H9 (cell line): Measurements from ENCODE around the gene GPR50. TPM values are rescaled to one million over a fixed set of nuclear protein-coding genes. Genes with fewer than 3 reads are reported as not detected.

Source experiments
- DNase-seq: peaks from one replicate; pipeline ENCODE4 v3.0.0-alpha.2; 2017
- H2AFZ ChIP-seq: one replicate; pipeline ENCODE4 v1.6.1; 2013; ENCODE audit warnings: mild to moderate bottlenecking, low read length, control low read depth, moderate library complexity
- H2AK5ac ChIP-seq: 2 replicates; pipeline ENCODE4 v1.6.1; 2013; ENCODE audit warnings: low read length, control low read depth, mixed read lengths; ENCODE audit not compliant: insufficient read length
- H2BK120ac ChIP-seq: one replicate; pipeline ENCODE4 v1.6.1; 2013; ENCODE audit warnings: low read depth, mild to moderate bottlenecking, low read length, control low read depth, inconsistent platforms; ENCODE audit not compliant: poor library complexity, severe bottlenecking
- H2BK12ac ChIP-seq: 2 replicates; pipeline ENCODE4 v1.6.1; 2013; ENCODE audit warnings: low read length, control low read depth, mixed read lengths, low read depth; ENCODE audit not compliant: insufficient read length
- H2BK15ac ChIP-seq: 2 replicates; pipeline ENCODE4 v1.6.1; 2013; ENCODE audit warnings: low read depth, low read length, control low read depth
- H2BK20ac ChIP-seq: one replicate; pipeline ENCODE4 v1.6.1; 2013; ENCODE audit warnings: low read depth, mild to moderate bottlenecking, low read length, control low read depth, inconsistent platforms; ENCODE audit not compliant: poor library complexity, severe bottlenecking
- H2BK5ac ChIP-seq: 2 replicates; pipeline ENCODE4 v1.6.1; 2013; ENCODE audit warnings: low read length, control low read depth, mixed read lengths; ENCODE audit not compliant: insufficient read length
- H3K14ac ChIP-seq: 2 replicates; pipeline ENCODE4 v1.6.1; 2013; ENCODE audit warnings: low read length, control low read depth; ENCODE audit not compliant: insufficient read depth
- H3K18ac ChIP-seq: 2 replicates; pipeline ENCODE4 v1.6.1; 2013; ENCODE audit warnings: low read depth, mild to moderate bottlenecking, mixed read lengths, low read length, control low read depth; ENCODE audit not compliant: insufficient read length
- H3K23ac ChIP-seq: 2 replicates; pipeline ENCODE4 v1.6.1; 2013; ENCODE audit warnings: low read length, control low read depth, mixed read lengths, low read depth; ENCODE audit not compliant: insufficient read length
- H3K23me2 ChIP-seq: 2 replicates; pipeline ENCODE4 v1.6.1; 2013; ENCODE audit warnings: low read depth, mild to moderate bottlenecking, mixed read lengths, low read length, control low read depth; ENCODE audit not compliant: insufficient read length, poor library complexity, severe bottlenecking
- H3K27ac ChIP-seq: 2 replicates; pipeline ENCODE4 v1.5.1; 2013; ENCODE audit warnings: low read length, control low read depth, mixed read lengths, low read depth; ENCODE audit not compliant: insufficient read length
- H3K27me3 ChIP-seq: 2 replicates; pipeline ENCODE4 v1.6.1; 2013; ENCODE audit warnings: low read length, control low read depth, inconsistent platforms; ENCODE audit not compliant: insufficient read depth
- H3K4ac ChIP-seq: 2 replicates; pipeline ENCODE4 v1.6.1; 2013; ENCODE audit warnings: low read depth, mild to moderate bottlenecking, control low read depth, inconsistent platforms, low read length, moderate library complexity
- H3K4me1 ChIP-seq: 2 replicates; pipeline ENCODE4 v1.6.1; 2013; ENCODE audit warnings: low read length, control low read depth, inconsistent platforms; ENCODE audit not compliant: insufficient read depth
- H3K4me2 ChIP-seq: 2 replicates; pipeline ENCODE4 v1.6.1; 2013; ENCODE audit warnings: low read length, control low read depth, mixed read lengths; ENCODE audit not compliant: insufficient read length, insufficient read depth
- H3K56ac ChIP-seq: 2 replicates; pipeline ENCODE4 v1.6.1; 2013; ENCODE audit warnings: low read depth, mild to moderate bottlenecking, mixed read lengths, low read length, control low read depth; ENCODE audit not compliant: insufficient read length
- H3K79me1 ChIP-seq: 2 replicates; pipeline ENCODE4 v1.6.1; 2013; ENCODE audit warnings: low read depth, mild to moderate bottlenecking, moderate library complexity, low read length, control low read depth, inconsistent platforms; ENCODE audit not compliant: insufficient read depth, poor library complexity, severe bottlenecking
- H3K79me2 ChIP-seq: 2 replicates; pipeline ENCODE4 v1.6.1; 2013; ENCODE audit warnings: low read length, control low read depth, inconsistent platforms; ENCODE audit not compliant: insufficient read depth
- H3K9ac ChIP-seq: 2 replicates; pipeline ENCODE4 v1.6.1; 2013; ENCODE audit warnings: low read length, control low read depth, mixed read lengths; ENCODE audit not compliant: insufficient read length; ENCODE audit errors: extremely low read depth
- H3K9me3 ChIP-seq: one replicate; pipeline ENCODE4 v1.6.1; 2013; ENCODE audit warnings: low read depth, low read length, inconsistent platforms; ENCODE audit not compliant: control insufficient read depth
- H3T11ph ChIP-seq: one replicate; pipeline ENCODE4 v1.6.1; 2013; ENCODE audit warnings: mild to moderate bottlenecking, low read length, control low read depth, inconsistent platforms
- H4K20me1 ChIP-seq: one replicate; pipeline ENCODE4 v1.6.1; 2013; ENCODE audit not compliant: control insufficient read depth, insufficient read length, insufficient read depth
- H4K5ac ChIP-seq: 2 replicates; pipeline ENCODE4 v1.6.1; 2013; ENCODE audit warnings: low read depth, mild to moderate bottlenecking, mixed read lengths, low read length, control low read depth; ENCODE audit not compliant: insufficient read length
- H4K8ac ChIP-seq: replicated peaks from 2 replicates; pipeline ENCODE4 v1.6.1; 2013; ENCODE audit warnings: low read length, control low read depth, mixed read lengths, low read depth; ENCODE audit not compliant: insufficient read length
- H4K91ac ChIP-seq: 2 replicates; pipeline ENCODE4 v1.6.1; 2013; ENCODE audit warnings: low read depth, mild to moderate bottlenecking, moderate library complexity, mixed read lengths, low read length, control low read depth; ENCODE audit not compliant: insufficient read length
- H3K27ac Mint-ChIP-seq, 3 experiments: 2 replicates in 2 of 3; 3 replicates in 1 of 3; pipeline ENCODE4 v1.8.0; 2020 to 2021; ENCODE audit warnings: mixed read lengths in 3 of 3, mild to moderate bottlenecking in 1 of 3, moderate library complexity in 1 of 3
- H3K27me3 Mint-ChIP-seq: 2 replicates; pipeline ENCODE4 v1.8.0; 2021; ENCODE audit warnings: low read depth, mild to moderate bottlenecking, moderate library complexity, mixed read lengths
- H3K36me3 Mint-ChIP-seq, 3 experiments: 2 replicates in 2 of 3; 3 replicates in 1 of 3; pipeline ENCODE4 v1.8.0; 2020 to 2021; ENCODE audit warnings: low read depth in 3 of 3, mixed read lengths in 3 of 3; ENCODE audit not compliant: insufficient read depth in 1 of 3
- H3K4me1 Mint-ChIP-seq, 2 experiments: 2 replicates each; pipeline ENCODE4 v1.8.0; 2020; ENCODE audit warnings: mixed read lengths in 2 of 2
- H3K4me3 Mint-ChIP-seq, 2 experiments: 2 replicates in 1 of 2; 3 replicates in 1 of 2; pipeline ENCODE4 v1.8.0; 2020 to 2021; ENCODE audit warnings: mild to moderate bottlenecking in 2 of 2, mixed read lengths in 2 of 2, moderate library complexity in 1 of 2
- H3K9me3 Mint-ChIP-seq, 2 experiments: 2 replicates in 1 of 2; 3 replicates in 1 of 2; pipeline ENCODE4 v1.8.0; 2020; ENCODE audit warnings: mild to moderate bottlenecking in 2 of 2, mixed read lengths in 2 of 2, moderate library complexity in 1 of 2
- CTCF ChIP-seq: fragments of 200-600 bp; sonication (generic); conservative IDR thresholded peaks from 3 replicates; pipeline ENCODE4 v1.8.0; 2021; ENCODE audit warnings: antibody characterized with exemption, mild to moderate bottlenecking
- WGBS: extraction: QIAGEN DNeasy Blood & Tissue Kit; methylation state at CpG from one replicate; pipeline ENCODE4 v1.1.7; 2013; ENCODE audit warnings: missing lambda C conversion rate, low lambda C conversion rate, mixed read lengths; ENCODE audit not compliant: insufficient read length; ENCODE audit errors: extremely low coverage; 5-methylcytosine and 5-hydroxymethylcytosine counted together
- total RNA-seq: library from RNA; stranded (reverse); gene quantifications from 2 replicates; pipeline ENCODE4 v1.2.1, GENCODE V29; 2021

The GPR50 gene
- total RNA-seq, 1 experiment from 2014 or later = 12.2 TPM

GRCh38 chrX:151225843-151226242 lies 49.5 kb downstream of the GPR50 start:
- Histone ChIP-seq H2AK5ac (no peak overlapping the region), H3K4me2 (no peak overlapping the region), H2BK12ac (no peak overlapping the region), H3K56ac (no peak overlapping the region), H2BK15ac (no peak overlapping the region), H3K4me1 (no peaks in the 10 kb centered on the region), H4K91ac (no peak overlapping the region), H2AFZ (no peak overlapping the region), H3K27ac (no peak overlapping the region), H3K9ac (no peak overlapping the region), H2BK20ac (no peak overlapping the region), H4K5ac (no peak overlapping the region), H3K79me2 (no peaks in the 10 kb centered on the region), H3K18ac (no peak overlapping the region), H3K14ac (no peak overlapping the region), H2BK5ac (no peak overlapping the region), H3T11ph (no peak overlapping the region), H3K4ac (no peak overlapping the region), H4K8ac (no peak overlapping the region), H3K9me3 (peaks cover 27% of the 10 kb centered on the region), H2BK120ac (no peak overlapping the region), H3K27me3 (no peaks in the 10 kb centered on the region; the same call in 1 of the 2 replicates), H3K79me1 (no peaks in the 10 kb centered on the region), H3K23ac (no peak overlapping the region), H4K20me1 (no peaks in the 10 kb centered on the region), H3K23me2 (no peaks in the 10 kb centered on the region)
- Mint-ChIP-seq H3K27me3 (peaks cover 19% of the 10 kb centered on the region), H3K36me3 (peaks cover 0 to 1% (median 0%) of the 10 kb centered on the region in 3 experiments; a peak in 2 of 7 replicates), H3K27ac (no peak overlapping the region), H3K4me3 (no peak overlapping the region), H3K9me3 (peaks cover 63 to 70% of the 10 kb centered on the region in 2 experiments), H3K4me1 (peaks cover 0 to 12% of the 10 kb centered on the region in 2 experiments; a peak in 2 of 4 replicates)
- no peak for TF ChIP-seq CTCF
- WGBS = no CpG with 5 or more reads among the region's 1 CpG
- DNase-seq = no peak
